Kidney epithelial cell (primary cell): ENCODE results near the gene HHAT. TPM values are rescaled to one million over a fixed set of nuclear protein-coding genes. Genes with fewer than 3 reads are reported as not detected.
A peak's percentile ranks its signal among the peaks of the same experiment; 100 is the strongest.

Experiments used
- DNase-seq: peaks from one replicate; pipeline ENCODE4 v3.0.0-alpha.2; 2010; ENCODE audit warnings: low read depth
- H3K27me3 ChIP-seq: 2 replicates; pipeline ENCODE4 v1.6.0; 2011; ENCODE audit warnings: low read length; ENCODE audit not compliant: control insufficient read depth, insufficient read depth
- H3K36me3 ChIP-seq: 2 replicates; pipeline ENCODE4 v1.5.1; 2011; ENCODE audit warnings: low read length; ENCODE audit not compliant: control insufficient read depth, insufficient read depth
- H3K4me3 ChIP-seq: 2 replicates; pipeline ENCODE4 v1.5.1; 2011; ENCODE audit warnings: low read depth, mild to moderate bottlenecking, control low read depth, low read length
- total RNA-seq: library from RNA; depleted of rRNA; stranded (reverse); fragments of >200 nt; gene quantifications from 2 replicates; pipeline ENCODE4 v1.2.3, GENCODE V29; 2015
- TF ChIP-seq, protein P1 (sequence below): IDR thresholded peaks from 2 replicates; pipeline ENCODE4 v1.5.1; 2011; ENCODE audit warnings: mild to moderate bottlenecking, moderate library complexity, low read length, control low read depth, inconsistent platforms; ENCODE audit not compliant: insufficient read depth, poor library complexity, severe bottlenecking

HHAT gene
- total RNA-seq, 1 donor from 2014 or later: 15.0 TPM

DNA sequence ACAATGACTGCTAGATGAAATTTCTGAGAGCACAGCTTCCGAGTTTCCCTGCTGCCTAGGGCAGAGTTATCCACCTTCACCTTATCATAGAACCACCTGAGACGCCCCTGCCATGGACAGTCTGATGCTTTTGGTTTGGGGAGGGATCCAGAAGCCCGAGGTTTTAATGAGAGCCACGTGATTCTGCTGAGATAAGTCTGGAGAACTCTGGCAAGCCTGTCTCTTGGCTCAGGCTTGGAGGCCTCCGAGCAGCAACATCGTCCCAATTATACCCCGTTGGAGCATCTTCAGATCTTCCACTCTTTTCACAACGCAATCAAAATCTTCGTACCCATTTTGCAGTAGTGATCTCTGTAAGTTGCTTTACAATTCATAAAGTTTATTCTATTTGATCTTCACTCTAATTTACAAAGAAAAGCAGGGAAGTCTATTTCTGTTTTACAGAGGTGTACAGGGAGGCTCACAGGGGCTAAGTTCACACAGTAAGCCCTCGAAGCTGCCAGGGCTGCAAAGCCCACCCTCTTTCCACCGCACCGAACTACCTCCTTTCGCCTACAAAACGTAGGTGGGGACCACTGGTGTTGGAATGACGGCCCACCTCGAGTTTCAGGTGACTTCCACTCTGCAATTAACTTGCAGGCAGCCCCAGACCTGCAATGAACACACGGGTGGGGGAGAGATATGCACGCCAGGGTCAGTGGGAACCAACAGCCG, 513 bp upstream of the HHAT start:
- H3K36me3 ChIP-seq: no peaks in the 10 kb centered on the region
- H3K27me3 ChIP-seq: no peaks in the 10 kb centered on the region
- peak overlapping the region; percentile 75 for H3K4me3 ChIP-seq
- TF ChIP-seq, protein P1, sequence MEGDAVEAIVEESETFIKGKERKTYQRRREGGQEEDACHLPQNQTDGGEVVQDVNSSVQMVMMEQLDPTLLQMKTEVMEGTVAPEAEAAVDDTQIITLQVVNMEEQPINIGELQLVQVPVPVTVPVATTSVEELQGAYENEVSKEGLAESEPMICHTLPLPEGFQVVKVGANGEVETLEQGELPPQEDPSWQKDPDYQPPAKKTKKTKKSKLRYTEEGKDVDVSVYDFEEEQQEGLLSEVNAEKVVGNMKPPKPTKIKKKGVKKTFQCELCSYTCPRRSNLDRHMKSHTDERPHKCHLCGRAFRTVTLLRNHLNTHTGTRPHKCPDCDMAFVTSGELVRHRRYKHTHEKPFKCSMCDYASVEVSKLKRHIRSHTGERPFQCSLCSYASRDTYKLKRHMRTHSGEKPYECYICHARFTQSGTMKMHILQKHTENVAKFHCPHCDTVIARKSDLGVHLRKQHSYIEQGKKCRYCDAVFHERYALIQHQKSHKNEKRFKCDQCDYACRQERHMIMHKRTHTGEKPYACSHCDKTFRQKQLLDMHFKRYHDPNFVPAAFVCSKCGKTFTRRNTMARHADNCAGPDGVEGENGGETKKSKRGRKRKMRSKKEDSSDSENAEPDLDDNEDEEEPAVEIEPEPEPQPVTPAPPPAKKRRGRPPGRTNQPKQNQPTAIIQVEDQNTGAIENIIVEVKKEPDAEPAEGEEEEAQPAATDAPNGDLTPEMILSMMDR: no peak
- DNase-seq: no peak

DNA sequence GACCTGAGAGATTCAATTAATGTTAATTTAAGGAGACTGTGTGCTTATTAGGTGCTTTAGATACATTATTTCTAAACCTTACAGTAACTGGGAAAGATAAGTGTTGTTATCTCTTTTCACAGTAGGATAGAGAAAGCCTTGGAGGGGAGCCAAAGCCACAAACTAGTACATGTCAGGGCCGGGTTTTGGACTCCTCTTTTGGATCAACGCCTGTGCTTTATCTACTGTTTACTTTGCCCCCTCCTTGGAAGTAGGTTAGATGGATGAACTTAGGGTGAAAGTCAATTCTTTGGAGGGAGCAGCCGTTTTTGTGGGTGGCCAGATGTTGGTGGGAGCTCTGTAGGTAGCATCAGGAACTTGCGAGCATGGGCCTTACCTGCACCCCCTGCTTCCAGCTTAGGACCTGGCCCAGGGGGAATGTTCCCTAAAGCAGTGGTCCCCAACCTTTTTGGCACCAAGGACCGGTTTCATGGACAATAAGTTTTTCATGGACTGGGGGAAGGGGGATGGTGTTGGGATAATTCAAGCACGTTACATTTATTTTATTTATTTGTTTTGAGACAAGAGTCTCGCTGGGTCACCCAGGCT, 1.7 kb downstream of the HHAT start:
- Histone ChIP-seq H3K27me3 (no peaks in the 10 kb centered on the region), H3K36me3 (no peaks in the 10 kb centered on the region), H3K4me3 (no peak overlapping the region)
- no peak for DNase-seq
- TF ChIP-seq, protein P1: no peak

- no peaks in the 10 kb centered on the region for H3K27me3 ChIP-seq
- no peak overlapping the region for H3K4me3 ChIP-seq
- TF ChIP-seq, protein P1: no peak
- no peaks in the 10 kb centered on the region for H3K36me3 ChIP-seq
- DNase-seq: no peak
Measured at GRCh38 chr1:210332233-210332632, 3.5 kb downstream of the HHAT start.

- Histone ChIP-seq H3K36me3 (no peaks in the 10 kb centered on the region), H3K27me3 (no peaks in the 10 kb centered on the region), H3K4me3 (no peak overlapping the region)
- TF ChIP-seq, protein P1: no peak
- no peak for DNase-seq
Measured at GRCh38 chr1:210332719-210333398, 4.2 kb downstream of the HHAT start.

- TF ChIP-seq, protein P1: no peak
- no peak overlapping the region for H3K4me3 ChIP-seq
- no peak for DNase-seq
- H3K27me3 ChIP-seq: no peaks in the 10 kb centered on the region
- H3K36me3 ChIP-seq: no peaks in the 10 kb centered on the region
Measured at GRCh38 chr1:210335001-210335400, 6.3 kb downstream of the HHAT start.
